H1 (cell line): Measurements from ENCODE around the gene ZCWPW2. TPM values are rescaled to one million over a fixed set of nuclear protein-coding genes. Genes with fewer than 3 reads are reported as not detected.

ENCODE experiments used
- CTCF ChIA-PET: fragments of 300-600 bp; sonication (Branson Sonifier 250); formaldehyde crosslinking; loops from one replicate; lab custom pipeline; 2021; ENCODE audit not compliant: partially characterized antibody; lab: Charles Lee
- POLR2A ChIA-PET: fragments of 300-600 bp; sonication (Branson Sonifier 250); formaldehyde crosslinking; loops from one replicate; lab custom pipeline; 2021; ENCODE audit warnings: inconsistent platforms; ENCODE audit not compliant: partially characterized antibody; lab: Charles Lee
- DNase-seq, 2 experiments: peaks; one replicate each; pipeline versions ENCODE4 v3.0.0 to v3.0.0-alpha.2; 2010 to 2022; ENCODE audit warnings: low spot score in 2 of 2, low read depth in 1 of 2, mixed read lengths in 1 of 2
- FAIRE-seq: peaks from 2 replicates; lab custom pipeline; 2011; peaks lifted over from hg19 to GRCh38; lab: Jason Lieb, UNC
- H2AFZ ChIP-seq: 2 replicates; pipeline ENCODE4 v1.8.1; 2012; ENCODE audit warnings: low read length, inconsistent platforms
- H2AK5ac ChIP-seq: 2 replicates; pipeline ENCODE4 v1.6.1; 2013; ENCODE audit warnings: low read depth, low read length
- H2BK120ac ChIP-seq: replicated peaks from 2 replicates; pipeline ENCODE3; 2013; ENCODE audit warnings: low read depth, low read length, inconsistent platforms
- H2BK12ac ChIP-seq: 2 replicates; pipeline ENCODE4 v1.6.1; 2013; ENCODE audit warnings: low read depth, low read length
- H2BK15ac ChIP-seq: 2 replicates; pipeline ENCODE4 v1.6.1; 2013; ENCODE audit warnings: low read length
- H2BK20ac ChIP-seq: 2 replicates; pipeline ENCODE4 v1.6.1; 2013; ENCODE audit warnings: low read length
- H2BK5ac ChIP-seq: 2 replicates; pipeline ENCODE4 v1.6.1; 2013; ENCODE audit warnings: low read depth, low read length
- H3K14ac ChIP-seq: 2 replicates; pipeline ENCODE4 v1.6.1; 2013; ENCODE audit warnings: inconsistent platforms; ENCODE audit not compliant: insufficient read length
- H3K18ac ChIP-seq: 2 replicates; pipeline ENCODE4 v1.6.1; 2013; ENCODE audit warnings: low read length; ENCODE audit errors: extremely low read depth
- H3K23ac ChIP-seq: 2 replicates; pipeline ENCODE4 v1.6.1; 2013; ENCODE audit warnings: inconsistent platforms; ENCODE audit not compliant: insufficient read length
- H3K23me2 ChIP-seq: 2 replicates; pipeline ENCODE4 v1.6.1; 2013; ENCODE audit warnings: low read depth, low read length
- H3K27ac ChIP-seq: 2 replicates; pipeline ENCODE4 v1.6.1; 2011; ENCODE audit warnings: low read depth, low read length, inconsistent platforms
- H3K27me3 ChIP-seq, 4 experiments: replicated peaks in 1 of 4; 1 replicate in 1 of 4; 2 replicates in 3 of 4; pipeline versions ENCODE4 v1.6.1 to v1.8.1; 2011 to 2013; ENCODE audit warnings: low read length in 3 of 4, mild to moderate bottlenecking in 3 of 4, inconsistent platforms in 2 of 4, mixed read lengths in 2 of 4, moderate library complexity in 1 of 4; ENCODE audit not compliant: control insufficient read depth in 3 of 4, insufficient read depth in 3 of 4; ENCODE audit errors: extremely low read depth in 1 of 4
- H3K36me3 ChIP-seq, 4 experiments: 2 replicates each; pipeline versions ENCODE4 v1.6.1 to v1.8.1; 2011 to 2013; ENCODE audit warnings: mild to moderate bottlenecking in 4 of 4, low read length in 3 of 4, moderate library complexity in 2 of 4, control low read depth in 1 of 4, inconsistent platforms in 1 of 4; ENCODE audit not compliant: insufficient read depth in 4 of 4, control insufficient read depth in 2 of 4
- H3K4ac ChIP-seq: replicated peaks from 2 replicates; pipeline ENCODE3; 2013; ENCODE audit warnings: low read length, low read depth, mixed read lengths, inconsistent platforms; ENCODE audit not compliant: insufficient read length
- H3K4me1 ChIP-seq, 4 experiments: replicated peaks in 1 of 4; 1 replicate in 1 of 4; 2 replicates in 3 of 4; pipeline versions ENCODE4 v1.6.1 to v1.8.1; 2011 to 2013; ENCODE audit warnings: low read length in 3 of 4, inconsistent platforms in 2 of 4, mixed read lengths in 1 of 4; ENCODE audit not compliant: insufficient read depth in 4 of 4, control insufficient read depth in 3 of 4
- H3K4me2 ChIP-seq, 2 experiments: 2 replicates each; pipeline versions ENCODE4 v1.6.1 to v1.8.1; 2011 to 2013; ENCODE audit warnings: low read depth in 2 of 2, low read length in 2 of 2, control low read depth in 1 of 2, inconsistent platforms in 1 of 2, mild to moderate bottlenecking in 1 of 2; ENCODE audit not compliant: insufficient read depth in 1 of 2
- H3K4me3 ChIP-seq, 4 experiments: fragments of 200-600, 300-600 bp in 1 of 4; sonication (generic), shearing (Covaris generic), sonication (Bioruptor Twin) in 1 of 4; 2 replicates each; pipeline versions ENCODE4 v1.5.1 to v1.8.1; 2011 to 2016; ENCODE audit warnings: low read length in 4 of 4, low read depth in 3 of 4, control low read depth in 2 of 4, inconsistent platforms in 2 of 4, mild to moderate bottlenecking in 2 of 4, mixed read lengths in 1 of 4, moderate library complexity in 1 of 4; ENCODE audit not compliant: insufficient read depth in 2 of 4; ENCODE audit errors: extremely low read depth in 1 of 4
- H3K56ac ChIP-seq: replicated peaks from 2 replicates; pipeline ENCODE3; 2013; ENCODE audit warnings: low read depth, mild to moderate bottlenecking, mixed read lengths, low read length, inconsistent platforms; ENCODE audit not compliant: insufficient read length
- H3K79me1 ChIP-seq: 2 replicates; pipeline ENCODE4 v1.6.1; 2013; ENCODE audit warnings: low read depth, low read length, control low read depth
- H3K79me2 ChIP-seq, 2 experiments: 2 replicates each; pipeline versions ENCODE4 v1.6.1 to v1.8.1; 2012 to 2013; ENCODE audit warnings: low read length in 2 of 2, mild to moderate bottlenecking in 2 of 2, inconsistent platforms in 1 of 2; ENCODE audit not compliant: insufficient read depth in 2 of 2, control insufficient read depth in 1 of 2
- H3K9ac ChIP-seq, 4 experiments: replicated peaks in 1 of 4; 1 replicate in 1 of 4; 2 replicates in 3 of 4; pipeline versions ENCODE4 v1.6.1 to v1.8.1; 2011 to 2013; ENCODE audit warnings: low read depth in 3 of 4, low read length in 3 of 4, control low read depth in 2 of 4, mild to moderate bottlenecking in 2 of 4, moderate library complexity in 2 of 4, inconsistent platforms in 1 of 4; ENCODE audit errors: extremely low read depth in 1 of 4
- H3K9me3 ChIP-seq, 2 experiments: 2 replicates each; pipeline versions ENCODE4 v1.6.1 to v1.8.1; 2012 to 2013; ENCODE audit warnings: mild to moderate bottlenecking in 2 of 2, moderate library complexity in 2 of 2, control low read depth in 1 of 2, inconsistent platforms in 1 of 2, low read depth in 1 of 2, low read length in 1 of 2, mixed read lengths in 1 of 2; ENCODE audit not compliant: insufficient read depth in 2 of 2
- H4K20me1 ChIP-seq, 2 experiments: replicated peaks in 1 of 2; 2 replicates each; pipeline versions ENCODE3 to v1.8.1; 2011 to 2013; ENCODE audit warnings: inconsistent platforms in 2 of 2, low read length in 2 of 2, mild to moderate bottlenecking in 1 of 2; ENCODE audit not compliant: insufficient read depth in 2 of 2, control insufficient read depth in 1 of 2
- H4K5ac ChIP-seq: 2 replicates; pipeline ENCODE4 v1.6.1; 2013; ENCODE audit warnings: low read length, low read depth, mixed read lengths, inconsistent platforms; ENCODE audit not compliant: insufficient read length
- H4K8ac ChIP-seq: 2 replicates; pipeline ENCODE4 v1.8.0; 2013; ENCODE audit warnings: mild to moderate bottlenecking, moderate library complexity, low read length, inconsistent platforms; ENCODE audit not compliant: insufficient read depth; ENCODE audit errors: extremely low read depth
- H4K91ac ChIP-seq: replicated peaks from 2 replicates; pipeline ENCODE3; 2013; ENCODE audit warnings: low read length, mixed read lengths, inconsistent platforms; ENCODE audit not compliant: insufficient read length
- CHD1 ChIP-seq: IDR thresholded peaks from 2 replicates; pipeline ENCODE4 v1.6.1; 2012; ENCODE audit warnings: low read depth, low read length, improper control_type of control experiment
- CTBP2 ChIP-seq: IDR thresholded peaks from 2 replicates; pipeline ENCODE4 v1.7.0; 2011; ENCODE audit warnings: borderline replicate concordance, mild to moderate bottlenecking, moderate library complexity, mixed read lengths, low read length; ENCODE audit not compliant: insufficient read depth, insufficient read length
- EGR1 ChIP-seq: IDR thresholded peaks from 2 replicates; pipeline ENCODE4 v1.6.1; 2011; ENCODE audit warnings: low read depth, low read length, borderline replicate concordance
- EZH2 ChIP-seq: fragments of 200-600 bp; sonication (generic); IDR thresholded peaks from 2 replicates; pipeline ENCODE4 v1.7.1; 2012; ENCODE audit warnings: low read depth, mild to moderate bottlenecking, moderate library complexity, low read length, inconsistent platforms; ENCODE audit not compliant: severe bottlenecking
- FOSL1 ChIP-seq: IDR thresholded peaks from 2 replicates; pipeline ENCODE4 v1.6.1; 2011; ENCODE audit warnings: mild to moderate bottlenecking, low read depth, low read length, moderate library complexity; ENCODE audit not compliant: insufficient read depth
- KDM5A ChIP-seq: fragments of 200-600 bp; IDR thresholded peaks from 2 replicates; pipeline ENCODE4 v1.7.1; 2012; ENCODE audit warnings: mild to moderate bottlenecking, low read length, inconsistent platforms, mixed read lengths
- NANOG ChIP-seq: IDR thresholded peaks from 2 replicates; pipeline ENCODE4 v1.6.1; 2011; ENCODE audit warnings: low read length, low read depth, mild to moderate bottlenecking, inconsistent platforms; ENCODE audit not compliant: insufficient read depth, poor library complexity, severe bottlenecking
- RBBP5 ChIP-seq: IDR thresholded peaks from 2 replicates; pipeline ENCODE4 v1.7.1; 2012; ENCODE audit warnings: low read depth, mild to moderate bottlenecking, inconsistent platforms, low read length, moderate library complexity, borderline replicate concordance
- SAP30 ChIP-seq: fragments of 300-600 bp; sonication (generic); IDR thresholded peaks from 2 replicates; pipeline ENCODE4 v1.7.1; 2012; ENCODE audit warnings: low read length, moderate library complexity, mild to moderate bottlenecking, inconsistent platforms; ENCODE audit not compliant: insufficient read depth, insufficient replicate concordance
- SP2 ChIP-seq: IDR thresholded peaks from 2 replicates; pipeline ENCODE4 v1.6.1; 2012; ENCODE audit warnings: mild to moderate bottlenecking, low read length, inconsistent platforms
- TAF1 ChIP-seq: IDR thresholded peaks from 2 replicates; pipeline ENCODE4 v1.6.1; 2011; ENCODE audit warnings: mild to moderate bottlenecking, low read depth, low read length
- YY1 ChIP-seq: IDR thresholded peaks from 2 replicates; pipeline ENCODE4 v1.6.1; 2011; ENCODE audit warnings: low read depth, mild to moderate bottlenecking, low read length
- WGBS, 2 experiments: shearing (Covaris generic) in 1 of 2; methylation state at CpG; one replicate each; pipeline versions ENCODE4 v1.1.6 to v1.1.7; 2013 to 2015; ENCODE audit warnings: low lambda C conversion rate in 2 of 2, mixed read lengths in 2 of 2, inconsistent platforms in 1 of 2, low coverage in 1 of 2, missing lambda C conversion rate in 1 of 2; ENCODE audit not compliant: insufficient replicate concordance in 2 of 2, insufficient coverage in 1 of 2, insufficient read length in 1 of 2; ENCODE audit errors: extremely low coverage in 1 of 2, missing lambda C conversion rate in 1 of 2; 5-methylcytosine and 5-hydroxymethylcytosine counted together
- polyA plus RNA-seq, 7 experiments: library from polyadenylated mRNA; depleted of rRNA in 3 of 7; stranded (reverse) in 5 of 7; unstranded in 2 of 7; fragments of >200 nt in 5 of 7; fragments of 200-250 nt in 2 of 7; gene quantifications; 1 replicate in 5 of 7; 2 replicates in 1 of 7; 4 replicates in 1 of 7; pipeline versions ENCODE4 v1.2.1 to v1.2.3, GENCODE V29; 2011 to 2013; ENCODE audit warnings: missing spikeins in 2 of 7, mixed read lengths in 2 of 7
- total RNA-seq: library from RNA; stranded (reverse); fragmentation: NEBNext Ultra II Directional; extraction: Animal tissue kit (Norgen Biotek cat#: 25700); gene quantifications from 2 replicates; pipeline ENCODE4 v1.2.1, GENCODE V29; 2021
- TF ChIP-seq, protein P1 (sequence below): IDR thresholded peaks from 2 replicates; pipeline ENCODE4 v1.6.1; 2011; ENCODE audit warnings: low read length, improper control_type of control experiment

The ZCWPW2 gene
- total and polyA plus RNA-seq, 2 of the 8 experiments (the other 6 are each of a cell fraction or from before 2014, with no cell fraction given): 0.11 to 0.39 TPM

DNA sequence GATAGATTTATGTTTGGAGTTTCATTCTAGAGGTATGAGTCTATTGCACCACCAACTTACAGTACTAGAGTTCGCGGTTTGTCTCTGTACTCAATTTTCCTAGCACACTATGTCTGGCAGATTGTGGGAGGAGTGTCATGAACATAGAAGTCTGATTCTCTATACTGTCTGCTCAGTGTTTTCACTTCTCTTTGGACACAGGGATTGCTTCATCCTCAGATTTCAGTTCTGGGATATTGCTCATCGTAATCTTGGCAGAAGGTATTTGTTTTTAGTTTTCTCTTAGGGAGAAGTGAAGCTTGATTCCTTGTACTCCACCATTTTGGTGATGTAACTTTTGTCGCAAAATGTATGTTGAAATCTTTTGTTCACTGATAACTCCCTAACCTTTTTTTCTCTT lies 27.9 kb downstream of the ZCWPW2 start:
- no peak for DNase-seq
- TF ChIP-seq, protein P1, sequence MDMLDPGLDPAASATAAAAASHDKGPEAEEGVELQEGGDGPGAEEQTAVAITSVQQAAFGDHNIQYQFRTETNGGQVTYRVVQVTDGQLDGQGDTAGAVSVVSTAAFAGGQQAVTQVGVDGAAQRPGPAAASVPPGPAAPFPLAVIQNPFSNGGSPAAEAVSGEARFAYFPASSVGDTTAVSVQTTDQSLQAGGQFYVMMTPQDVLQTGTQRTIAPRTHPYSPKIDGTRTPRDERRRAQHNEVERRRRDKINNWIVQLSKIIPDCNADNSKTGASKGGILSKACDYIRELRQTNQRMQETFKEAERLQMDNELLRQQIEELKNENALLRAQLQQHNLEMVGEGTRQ: no peak
- no peak for TF ChIP-seq KDM5A
- TF ChIP-seq YY1: no peak
- no peak for TF ChIP-seq EZH2
- no peak for TF ChIP-seq RBBP5
- TF ChIP-seq CHD1: no peak
- TF ChIP-seq CTBP2: no peak
- TF ChIP-seq TAF1: no peak
- TF ChIP-seq NANOG: no peak
- TF ChIP-seq SP2: no peak
- no peak for TF ChIP-seq SAP30
- TF ChIP-seq FOSL1: no peak
- no peak for TF ChIP-seq EGR1

More for the DNA sequence above, 27.9 kb downstream of the ZCWPW2 start:
- ChIA-PET CTCF (no interaction called here), POLR2A (no interaction called here)
- no peak overlapping the region for H3K4ac ChIP-seq
- no peak overlapping the region for H3K4me2 ChIP-seq
- peaks cover 2% of the 10 kb centered on the region; the same call in 1 of the 2 replicates for H3K23me2 ChIP-seq
- H2BK12ac ChIP-seq: no peak overlapping the region
- no peaks in the 10 kb centered on the region for H3K36me3 ChIP-seq
- H3K9ac ChIP-seq: no peak overlapping the region
- H3K18ac ChIP-seq: no peak overlapping the region
- no peak for FAIRE-seq
- no peak overlapping the region for H3K4me3 ChIP-seq
- H2BK20ac ChIP-seq: no peak overlapping the region
- H2AK5ac ChIP-seq: no peak overlapping the region
- no peak overlapping the region for H2BK120ac ChIP-seq
- no peaks in the 10 kb centered on the region for H3K4me1 ChIP-seq
- H4K20me1 ChIP-seq: no peaks in the 10 kb centered on the region
- no peak overlapping the region for H4K8ac ChIP-seq
- H3K56ac ChIP-seq: no peak overlapping the region
- H3K27ac ChIP-seq: no peak overlapping the region
- no peaks in the 10 kb centered on the region for H3K79me2 ChIP-seq
- no peak overlapping the region for H3K23ac ChIP-seq
- no peak overlapping the region for H3K14ac ChIP-seq
- H4K91ac ChIP-seq: no peak overlapping the region
- H4K5ac ChIP-seq: no peak overlapping the region
- no peak overlapping the region for H2BK15ac ChIP-seq
- WGBS, 2 experiments: 87% methylated on average over 4 of the region's 4 CpGs; no CpG with 5 or more reads in 1 of the 2 experiments
- H2AFZ ChIP-seq: no peak overlapping the region
- H3K27me3 ChIP-seq: no peaks in the 10 kb centered on the region
- no peak overlapping the region for H2BK5ac ChIP-seq
- no peaks in the 10 kb centered on the region for H3K79me1 ChIP-seq
- 0 out of 4 replicates have a peak, but pooled peaks cover 0 to 2% of the 10 kb centered on the region in 2 experiments for H3K9me3 ChIP-seq
